ENCODE results near the gene FKBP3. TPM values are rescaled to one million over a fixed set of nuclear protein-coding genes. Genes with fewer than 3 reads are reported as not detected.

The FKBP3 gene
- polyA plus RNA-seq, 1 of the 3 experiments (the other 2 are of a cell fraction): 21.8 TPM

GRCh38 chr14:45120096-45120495 is 14.2 kb downstream of the FKBP3 start:
- Histone ChIP-seq H3K9me3 (no peaks in the 10 kb centered on the region), H3K9me2 (no peaks in the 10 kb centered on the region), H3F3A (replicated peaks; ENCODE audit: insufficient read depth) (no peaks in the 10 kb centered on the region), H2AFZ (ENCODE audit: low read depth) (no peak overlapping the region), H3K79me2 (ENCODE audit: insufficient read depth) (no peaks in the 10 kb centered on the region), H3K27me3 (ENCODE audit: insufficient read depth) (no peaks in the 10 kb centered on the region), H3K9ac (no peak overlapping the region), H3K36me3 (replicated peaks in 1 of 2; ENCODE audit: control insufficient read depth in 1 of 2, insufficient read depth in 2 of 2, low read length in 1 of 2) (peaks cover 7 to 22% of the 10 kb centered on the region in 2 experiments), H3K4me1 (ENCODE audit: control insufficient read depth in 1 of 2, insufficient read depth in 2 of 2, low read depth in 1 of 2, low read length in 1 of 2) (no peaks in the 10 kb centered on the region), H4K20me1 (ENCODE audit: insufficient read depth) (no peaks in the 10 kb centered on the region), H3K4me2 (no peak overlapping the region), H3K4me3 (ENCODE audit: low read depth in 2 of 2, low read length in 1 of 2) (no peak overlapping the region), H3K27ac (ENCODE audit: low read depth in 2 of 2, low read length in 1 of 2) (no peak overlapping the region)
- no peak for DNase-seq
- WGBS (ENCODE audit: low lambda C conversion rate): 100% methylated on average over 1 of the region's 1 CpG
- ChIA-PET CTCF (no interaction called here), POLR2A (interaction anchor here (0.6 kb wide), 1 partner anchor 11 kb away, joined by 3 read pairs; no protein-coding TSS in a partner anchor)
- no peak for TF ChIP-seq JUND (IDR thresholded peaks at IDR 0.05)
- TF ChIP-seq CTCF (IDR thresholded peaks at IDR 0.05): no peak
- no peak for TF ChIP-seq USF2 (IDR thresholded peaks at IDR 0.05; ENCODE audit: borderline replicate concordance, low read depth, low read length)
- no peak for TF ChIP-seq RXRA (IDR thresholded peaks at IDR 0.05; ENCODE audit: borderline replicate concordance, low read depth)
- TF ChIP-seq CHD2 (IDR thresholded peaks at IDR 0.05; ENCODE audit: low read length, partially characterized antibody): no peak
- TF ChIP-seq SMC3 (IDR thresholded peaks at IDR 0.05; ENCODE audit: low read depth, low read length): no peak
- TF ChIP-seq RFX5 (IDR thresholded peaks at IDR 0.05; ENCODE audit: low read length): no peak
- no peak for TF ChIP-seq YY1 (IDR thresholded peaks at IDR 0.05; ENCODE audit: low read depth)
- no peak for TF ChIP-seq NRF1 (IDR thresholded peaks at IDR 0.05; ENCODE audit: low read depth, low read length)
- TF ChIP-seq IRF3 (IDR thresholded peaks at IDR 0.05; ENCODE audit: low read depth, low read length): no peak
- TF ChIP-seq TEAD4 (IDR thresholded peaks at IDR 0.05; ENCODE audit: borderline replicate concordance, insufficient read depth): no peak
- TF ChIP-seq REST (IDR thresholded peaks at IDR 0.05; ENCODE audit: low read depth, low read length): no peak
- no peak for TF ChIP-seq POLR2AphosphoS5 (IDR thresholded peaks at IDR 0.05; ENCODE audit: low read depth, low read length)
- TF ChIP-seq MAX (IDR thresholded peaks at IDR 0.05; ENCODE audit: low read depth): no peak
- no peak for TF ChIP-seq MXI1 (IDR thresholded peaks at IDR 0.05; ENCODE audit: low read depth, low read length)
- TF ChIP-seq SIN3A (IDR thresholded peaks at IDR 0.05; ENCODE audit: borderline replicate concordance, low read depth, low read length): no peak
